ENCODE data around the gene CACNA1B.

Gene CACNA1B

DNA sequence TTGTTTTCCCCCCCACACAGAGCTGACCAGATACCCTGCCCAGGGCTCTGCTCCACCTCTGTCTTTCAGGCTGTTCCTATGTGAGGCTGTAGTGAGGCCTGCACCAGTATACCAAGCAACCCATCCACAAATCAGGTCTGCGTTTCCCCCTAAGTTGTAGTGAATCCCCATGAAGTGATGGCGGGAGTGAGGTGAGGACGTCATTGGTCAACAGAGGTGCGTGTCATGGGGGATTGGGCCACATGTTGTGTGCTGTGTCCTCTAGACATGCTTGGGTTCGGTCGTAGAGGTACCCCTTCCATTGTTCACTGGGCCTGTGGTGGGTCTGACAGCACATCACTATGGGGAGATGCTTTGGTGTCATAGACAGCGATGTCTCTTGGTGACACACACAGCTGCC is 184.6 kb downstream of the CACNA1B start:
- Mint-ChIP-seq H3K9me3 (no peaks in the 10 kb centered on the region), H3K27ac (no peak overlapping the region), H3K4me3 (no peak overlapping the region), H3K27me3 (ENCODE audit: low read depth) (no peaks in the 10 kb centered on the region), H3K4me1 (ENCODE audit: low read depth) (no peaks in the 10 kb centered on the region), H3K36me3 (ENCODE audit: low read depth) (no peaks in the 10 kb centered on the region)

DNA sequence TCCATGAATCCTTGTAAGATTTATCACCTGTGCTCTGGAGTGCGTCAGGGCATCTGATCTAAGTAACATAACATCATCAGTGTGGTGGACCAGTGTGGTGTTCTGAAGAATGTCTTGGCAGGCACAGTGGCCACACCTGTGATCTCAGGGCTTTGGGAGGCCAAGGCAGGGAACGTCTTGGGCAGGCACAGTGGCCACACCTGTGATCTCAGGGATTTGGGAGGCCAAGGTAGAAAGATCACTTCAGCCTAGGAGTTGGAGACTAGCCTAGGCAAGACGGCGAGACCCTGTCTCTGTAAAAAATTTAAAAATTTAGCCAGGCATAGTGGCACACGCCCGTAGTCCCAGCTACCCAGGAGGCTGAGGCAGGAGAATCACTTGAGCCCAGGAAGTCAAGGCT is 185.5 kb downstream of the CACNA1B start:
- Mint-ChIP-seq H3K36me3 (ENCODE audit: low read depth) (no peaks in the 10 kb centered on the region), H3K27me3 (ENCODE audit: low read depth) (no peaks in the 10 kb centered on the region), H3K4me3 (no peak overlapping the region), H3K27ac (no peak overlapping the region), H3K4me1 (ENCODE audit: low read depth) (no peaks in the 10 kb centered on the region), H3K9me3 (no peaks in the 10 kb centered on the region)

DNA sequence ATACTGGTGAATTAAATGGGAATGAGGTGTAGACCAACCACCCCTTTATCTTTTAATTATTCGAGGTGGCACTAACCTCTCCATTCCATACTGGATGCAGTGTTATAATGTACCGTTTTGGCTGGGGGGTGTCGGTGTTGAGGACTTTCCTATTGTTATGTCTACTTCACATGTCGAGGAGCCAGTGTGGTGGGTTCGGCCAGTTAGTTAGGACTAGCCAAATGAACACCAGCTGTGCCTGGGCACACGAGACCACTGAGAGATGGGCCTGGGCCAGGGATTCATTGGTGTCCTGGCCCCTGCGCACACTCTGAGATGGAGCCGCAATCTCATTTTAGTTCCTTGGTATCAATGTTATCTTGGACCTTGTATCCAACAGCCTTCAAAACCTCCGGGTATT is 186.2 kb downstream of the CACNA1B start:
- no peak overlapping the region for H3K4me3 Mint-ChIP-seq
- no peaks in the 10 kb centered on the region for H3K4me1 Mint-ChIP-seq (ENCODE audit: low read depth)
- no peaks in the 10 kb centered on the region for H3K27me3 Mint-ChIP-seq (ENCODE audit: low read depth)
- no peak overlapping the region for H3K27ac Mint-ChIP-seq
- H3K9me3 Mint-ChIP-seq: no peaks in the 10 kb centered on the region
- H3K36me3 Mint-ChIP-seq (ENCODE audit: low read depth): no peaks in the 10 kb centered on the region

DNA sequence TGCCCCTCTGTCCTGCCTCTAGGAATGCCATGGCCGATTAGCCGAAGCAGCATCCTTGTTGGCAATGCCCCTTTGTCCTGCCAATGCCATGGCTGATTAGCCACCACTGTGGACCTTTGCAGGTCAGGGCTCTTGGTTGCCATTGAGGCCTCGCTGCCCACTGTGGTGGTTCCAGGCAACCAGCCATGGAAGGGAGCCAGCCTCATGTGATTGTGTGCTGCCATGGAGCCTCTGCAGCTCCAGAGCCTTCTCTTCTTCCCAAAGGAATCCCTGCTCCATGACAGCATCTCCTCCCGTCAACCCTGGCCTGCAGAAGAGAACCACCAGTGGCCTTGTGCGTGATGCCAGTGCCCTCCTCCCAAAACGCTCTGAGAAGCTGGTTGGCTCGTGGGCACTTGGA is 187.0 kb downstream of the CACNA1B start:
- H3K27me3 Mint-ChIP-seq (ENCODE audit: low read depth): no peaks in the 10 kb centered on the region

DNA sequence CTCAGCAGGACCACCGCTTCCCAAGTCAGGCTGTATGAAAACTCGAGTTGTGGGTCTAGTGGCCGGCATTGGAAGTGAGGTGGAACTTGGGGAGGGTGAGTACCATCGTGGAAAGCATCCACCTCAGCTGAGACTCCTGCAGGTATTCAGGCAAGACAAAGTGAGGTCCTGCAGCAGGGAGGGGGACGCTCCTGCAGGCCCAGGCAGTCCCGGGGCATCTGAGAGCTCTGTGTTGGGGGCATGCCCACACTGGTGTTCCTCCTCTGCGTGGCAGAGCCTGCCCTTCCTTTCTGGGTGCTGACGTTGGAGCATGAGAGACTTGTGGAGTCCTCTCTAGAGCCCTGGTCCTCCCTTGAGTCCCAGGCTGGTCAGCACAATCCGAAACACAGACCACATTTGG is 187.7 kb downstream of the CACNA1B start:
- Mint-ChIP-seq H3K9me3 (no peaks in the 10 kb centered on the region), H3K27me3 (ENCODE audit: low read depth) (no peaks in the 10 kb centered on the region), H3K27ac (no peak overlapping the region), H3K36me3 (ENCODE audit: low read depth) (no peaks in the 10 kb centered on the region), H3K4me3 (no peak overlapping the region), H3K4me1 (ENCODE audit: low read depth) (no peaks in the 10 kb centered on the region)

More for the DNA sequence above, 187.0 kb downstream of the CACNA1B start:
- Mint-ChIP-seq H3K4me1 (ENCODE audit: low read depth) (no peaks in the 10 kb centered on the region), H3K9me3 (no peaks in the 10 kb centered on the region), H3K36me3 (ENCODE audit: low read depth) (no peaks in the 10 kb centered on the region), H3K4me3 (no peak overlapping the region), H3K27ac (no peak overlapping the region)

DNA sequence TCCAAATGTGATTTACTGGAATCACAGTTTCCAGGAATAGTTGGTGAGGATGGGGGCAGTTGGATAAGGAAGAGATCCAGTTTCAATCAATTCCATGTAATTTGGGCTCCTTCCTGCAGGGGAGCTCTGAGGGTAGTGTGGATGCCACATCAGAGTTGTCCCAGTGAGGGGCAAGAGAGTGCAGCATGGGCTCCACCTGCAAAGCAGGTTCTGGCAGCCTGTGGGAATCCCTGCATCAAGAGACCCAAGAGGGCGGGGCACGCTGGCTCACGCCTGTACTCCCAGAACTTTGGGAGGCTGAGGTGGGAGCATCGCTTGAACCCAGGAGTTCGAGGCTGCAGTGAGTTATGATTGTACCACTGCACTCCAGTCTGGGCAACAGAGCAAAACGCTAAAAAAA is 188.5 kb downstream of the CACNA1B start:
- no peaks in the 10 kb centered on the region for H3K4me1 Mint-ChIP-seq (ENCODE audit: low read depth)
- no peaks in the 10 kb centered on the region for H3K9me3 Mint-ChIP-seq
- no peak overlapping the region for H3K4me3 Mint-ChIP-seq

DNA sequence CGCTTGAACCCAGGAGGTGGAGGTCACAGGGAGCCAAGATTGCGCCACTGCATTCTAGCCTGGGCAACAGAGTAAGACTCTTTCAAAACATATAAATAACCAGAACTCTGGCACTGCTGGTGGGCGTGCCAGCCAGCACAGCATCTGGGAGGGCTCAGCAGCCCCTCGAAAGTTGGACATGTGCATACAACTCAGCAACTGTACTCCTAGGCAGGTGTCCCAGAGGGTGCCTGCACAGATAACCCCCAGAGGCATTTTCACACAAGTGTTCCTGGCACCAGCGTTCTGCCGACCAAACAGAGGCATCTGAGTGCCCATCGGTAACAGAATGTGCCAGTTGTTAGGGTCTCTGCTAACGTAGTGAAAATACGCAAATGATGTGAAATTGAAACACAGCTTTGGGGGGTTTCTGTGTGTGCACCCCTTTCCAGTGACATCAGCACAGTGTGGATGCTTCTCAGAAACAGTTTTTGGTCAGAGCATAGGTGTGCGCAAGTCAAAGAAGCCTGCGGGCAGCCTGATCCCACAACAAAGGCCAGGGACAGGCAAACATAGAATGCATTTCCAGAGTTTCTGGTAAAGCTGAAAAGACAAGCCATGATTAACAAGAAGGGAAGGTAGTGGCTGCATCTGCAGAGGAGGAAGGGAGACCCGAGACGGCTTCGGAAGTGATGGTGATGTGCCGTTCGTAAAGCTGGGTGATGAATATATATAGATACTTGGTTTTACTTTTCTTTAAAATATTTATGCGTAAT is 190.2 kb downstream of the CACNA1B start:
- no peaks in the 10 kb centered on the region for H3K4me1 Mint-ChIP-seq (ENCODE audit: low read depth)
- H3K4me3 Mint-ChIP-seq: no peak overlapping the region
- H3K27ac Mint-ChIP-seq: no peak overlapping the region
- H3K27me3 Mint-ChIP-seq (ENCODE audit: low read depth): no peaks in the 10 kb centered on the region
- H3K9me3 Mint-ChIP-seq: no peaks in the 10 kb centered on the region
- no peaks in the 10 kb centered on the region for H3K36me3 Mint-ChIP-seq (ENCODE audit: low read depth)

More for the DNA sequence above, 188.5 kb downstream of the CACNA1B start:
- no peak overlapping the region for H3K27ac Mint-ChIP-seq
- no peaks in the 10 kb centered on the region for H3K36me3 Mint-ChIP-seq (ENCODE audit: low read depth)
- no peaks in the 10 kb centered on the region for H3K27me3 Mint-ChIP-seq (ENCODE audit: low read depth)

DNA sequence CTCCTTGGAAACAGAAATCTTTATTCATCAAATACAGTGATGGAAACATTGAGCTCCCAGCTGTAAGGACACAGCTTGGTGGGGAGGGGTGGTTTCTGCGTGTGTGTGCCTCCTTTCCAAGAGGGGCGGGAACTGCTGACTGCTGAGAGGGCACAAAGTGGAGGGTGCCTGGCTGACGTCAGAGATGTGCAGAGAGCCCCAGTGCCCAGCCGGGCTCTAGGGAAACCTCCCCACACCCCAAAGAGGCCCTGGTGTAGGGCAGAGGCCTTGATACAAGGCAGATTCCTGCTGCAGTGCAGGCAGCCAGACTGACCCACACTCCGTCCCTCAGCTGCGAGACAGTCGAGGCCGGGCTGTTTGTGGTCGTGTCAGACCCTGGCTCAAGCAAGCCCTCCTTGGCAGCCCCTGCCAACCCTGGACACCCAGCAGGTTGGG is 191.0 kb downstream of the CACNA1B start:
- no peaks in the 10 kb centered on the region for H3K27me3 Mint-ChIP-seq (ENCODE audit: low read depth)
- no peak overlapping the region for H3K4me3 Mint-ChIP-seq
- H3K9me3 Mint-ChIP-seq: no peaks in the 10 kb centered on the region
- H3K27ac Mint-ChIP-seq: no peak overlapping the region
- no peaks in the 10 kb centered on the region for H3K36me3 Mint-ChIP-seq (ENCODE audit: low read depth)
- H3K4me1 Mint-ChIP-seq (ENCODE audit: low read depth): no peaks in the 10 kb centered on the region

DNA sequence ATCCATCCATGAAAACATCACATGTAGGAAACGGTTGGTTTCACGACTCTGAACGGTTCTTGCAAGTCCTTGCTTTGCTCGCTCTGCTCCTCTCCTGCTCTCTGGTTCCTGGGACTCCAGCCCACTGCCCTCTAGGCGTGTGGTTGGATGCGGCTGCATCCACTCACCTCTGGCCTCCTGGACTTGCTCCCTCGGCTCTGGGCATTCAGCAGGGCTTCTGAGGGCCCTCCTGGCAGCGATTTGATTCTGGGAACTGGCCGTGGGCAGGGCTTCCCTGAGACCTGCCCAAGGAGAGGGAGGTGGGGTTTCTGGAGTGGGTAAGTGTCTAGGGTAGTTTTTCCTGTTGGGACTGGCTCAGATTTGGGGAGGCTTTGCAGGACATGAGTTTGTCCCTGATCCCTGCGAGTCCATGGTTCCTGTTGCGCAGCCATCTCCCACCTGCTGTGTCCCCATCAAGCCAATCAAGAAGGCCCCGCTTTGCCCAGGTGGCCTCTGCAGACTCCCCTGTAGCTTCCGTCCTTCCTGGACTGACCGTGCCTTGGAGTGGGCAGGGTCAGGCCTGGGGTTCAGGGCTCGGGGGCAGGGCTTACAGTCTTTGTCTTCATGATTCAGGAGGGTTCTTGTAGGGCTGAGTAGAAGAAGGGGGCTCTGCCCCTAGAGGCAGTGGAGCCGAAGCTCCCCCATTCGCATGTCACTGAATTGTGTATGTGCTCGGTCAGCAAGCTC is 192.3 kb downstream of the CACNA1B start:
- no peaks in the 10 kb centered on the region for H3K4me1 Mint-ChIP-seq (ENCODE audit: low read depth)
- H3K4me3 Mint-ChIP-seq: no peak overlapping the region
- H3K27me3 Mint-ChIP-seq (ENCODE audit: low read depth): no peaks in the 10 kb centered on the region
- no peaks in the 10 kb centered on the region for H3K36me3 Mint-ChIP-seq (ENCODE audit: low read depth)
- no peaks in the 10 kb centered on the region for H3K9me3 Mint-ChIP-seq
- H3K27ac Mint-ChIP-seq: no peak overlapping the region

DNA sequence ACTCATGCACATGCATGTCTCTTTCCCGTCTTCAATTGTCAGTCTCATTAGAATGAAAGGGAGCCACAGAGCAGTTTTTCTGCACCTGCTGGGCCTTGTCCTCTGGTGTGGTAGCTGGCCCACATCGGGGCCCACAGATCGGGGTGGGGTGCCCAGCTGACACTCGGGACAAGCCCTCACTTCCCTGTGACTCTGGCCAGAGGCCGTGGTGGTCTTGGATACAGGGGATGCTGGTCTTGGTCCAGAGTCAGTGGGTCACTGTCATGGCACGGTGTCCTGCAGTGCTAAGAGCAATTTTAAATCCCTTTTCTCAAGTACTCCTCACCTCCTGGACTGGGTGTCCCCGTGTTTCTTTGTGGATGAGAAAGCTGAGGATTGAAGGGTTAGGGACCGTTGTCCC is 193.2 kb downstream of the CACNA1B start:
- H3K27me3 Mint-ChIP-seq (ENCODE audit: low read depth): no peaks in the 10 kb centered on the region
- no peak overlapping the region for H3K27ac Mint-ChIP-seq
- no peak overlapping the region for H3K4me3 Mint-ChIP-seq

DNA sequence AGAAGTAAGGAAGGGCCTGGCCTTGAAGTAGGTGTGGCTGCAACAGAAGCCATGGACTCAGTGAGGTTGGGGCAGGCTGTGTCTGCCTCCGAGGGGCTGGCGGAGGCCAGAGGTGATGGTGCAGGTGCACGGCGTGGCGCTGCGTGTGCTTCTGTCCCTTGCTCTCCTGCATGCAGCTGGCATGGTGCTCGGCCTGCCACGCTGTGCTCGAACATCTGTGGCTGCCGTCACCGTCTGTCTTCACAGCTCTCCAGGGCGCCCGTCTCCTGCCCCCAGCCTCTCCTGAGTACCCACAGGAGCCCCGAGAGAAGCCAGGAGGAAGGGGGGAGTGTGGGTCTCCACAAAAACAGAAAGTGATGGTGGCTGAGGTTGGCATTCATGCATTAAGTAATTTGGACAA is 193.7 kb downstream of the CACNA1B start:
- Mint-ChIP-seq H3K27ac (no peak overlapping the region), H3K4me1 (ENCODE audit: low read depth) (no peaks in the 10 kb centered on the region), H3K9me3 (no peaks in the 10 kb centered on the region), H3K27me3 (ENCODE audit: low read depth) (no peaks in the 10 kb centered on the region), H3K4me3 (no peak overlapping the region), H3K36me3 (ENCODE audit: low read depth) (no peaks in the 10 kb centered on the region)

More for the DNA sequence above, 193.2 kb downstream of the CACNA1B start:
- no peaks in the 10 kb centered on the region for H3K36me3 Mint-ChIP-seq (ENCODE audit: low read depth)
- no peaks in the 10 kb centered on the region for H3K9me3 Mint-ChIP-seq
- no peaks in the 10 kb centered on the region for H3K4me1 Mint-ChIP-seq (ENCODE audit: low read depth)

DNA sequence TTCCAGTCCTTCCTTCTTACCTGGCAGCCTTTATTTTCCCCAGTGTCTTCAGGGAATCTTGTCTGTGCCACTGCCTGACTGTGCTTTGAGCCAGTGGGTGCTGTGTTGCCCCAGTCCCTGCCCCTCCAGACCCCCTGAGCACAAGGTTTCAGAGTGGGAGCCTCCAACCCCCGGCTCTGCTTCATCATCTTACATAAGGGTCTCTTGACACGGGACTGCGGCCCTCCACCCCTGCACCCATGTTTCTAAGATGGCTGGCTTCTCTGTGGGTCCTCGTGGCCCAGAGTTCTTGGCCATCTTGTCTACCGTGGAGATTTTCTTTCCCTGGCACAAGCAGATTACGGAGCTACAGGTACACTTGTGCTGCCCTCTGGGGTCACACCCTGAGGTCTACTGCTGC is 194.1 kb downstream of the CACNA1B start:
- H3K27ac Mint-ChIP-seq: no peak overlapping the region
- H3K9me3 Mint-ChIP-seq: no peaks in the 10 kb centered on the region
- no peaks in the 10 kb centered on the region for H3K4me1 Mint-ChIP-seq (ENCODE audit: low read depth)
- no peak overlapping the region for H3K4me3 Mint-ChIP-seq
- no peaks in the 10 kb centered on the region for H3K36me3 Mint-ChIP-seq (ENCODE audit: low read depth)
- H3K27me3 Mint-ChIP-seq (ENCODE audit: low read depth): no peaks in the 10 kb centered on the region

DNA sequence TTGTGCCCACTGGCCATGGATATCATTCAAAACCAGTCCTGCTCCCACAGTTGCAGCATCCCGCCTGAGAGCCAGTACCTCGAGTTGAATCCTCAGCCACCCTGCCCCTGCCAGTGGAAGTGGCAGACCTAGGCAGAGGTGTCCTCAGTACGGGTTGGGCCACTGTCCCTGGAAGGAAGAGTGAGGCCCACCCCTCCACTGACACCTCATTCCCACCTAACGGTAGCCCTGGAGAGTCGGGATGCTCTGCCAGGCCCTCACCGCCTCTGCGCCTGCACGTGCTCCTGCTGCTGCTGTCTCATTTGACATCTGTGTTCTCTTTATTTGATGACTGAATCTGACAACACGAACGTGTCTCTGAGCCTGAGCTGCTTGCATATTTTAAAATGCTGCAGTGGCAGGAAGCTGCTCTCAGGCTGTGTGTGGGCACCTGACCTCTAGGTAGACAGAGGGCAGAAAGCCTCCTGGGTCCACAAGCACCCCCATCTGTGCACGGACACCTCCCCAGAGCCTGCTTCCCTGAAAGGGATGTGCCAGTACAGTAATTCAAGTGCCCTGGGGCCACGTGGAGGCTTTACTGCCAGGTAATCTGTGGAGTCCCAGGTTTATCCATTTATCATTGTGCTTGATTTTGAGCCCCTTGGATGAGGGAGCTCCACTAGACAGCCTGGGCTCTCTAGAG is 194.7 kb downstream of the CACNA1B start:
- Mint-ChIP-seq H3K4me3 (no peak overlapping the region), H3K9me3 (no peaks in the 10 kb centered on the region), H3K27me3 (ENCODE audit: low read depth) (no peaks in the 10 kb centered on the region), H3K27ac (no peak overlapping the region), H3K4me1 (ENCODE audit: low read depth) (no peaks in the 10 kb centered on the region), H3K36me3 (ENCODE audit: low read depth) (no peaks in the 10 kb centered on the region)

DNA sequence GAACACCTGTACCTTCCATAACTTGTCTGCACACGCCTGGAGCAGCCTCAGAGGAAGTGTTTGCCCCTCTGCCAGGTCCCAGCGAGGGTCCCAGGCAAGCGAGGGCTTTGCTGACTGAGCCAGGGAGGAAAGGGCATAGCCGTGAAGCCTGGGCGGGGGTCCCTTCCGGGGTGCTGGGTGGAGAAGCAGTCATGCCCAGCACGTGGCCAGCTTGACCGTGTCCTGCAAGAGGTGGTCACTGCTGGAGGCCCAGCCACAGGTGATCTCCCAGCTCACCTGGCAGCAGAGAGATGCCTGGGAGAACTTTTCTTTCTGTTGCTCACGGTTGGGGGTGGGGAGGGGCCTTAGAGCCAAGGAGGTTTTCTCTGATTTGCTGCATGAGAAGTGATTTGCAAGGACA is 195.3 kb downstream of the CACNA1B start:
- Mint-ChIP-seq H3K4me3 (no peak overlapping the region), H3K9me3 (no peaks in the 10 kb centered on the region), H3K27me3 (ENCODE audit: low read depth) (no peaks in the 10 kb centered on the region), H3K36me3 (ENCODE audit: low read depth) (no peaks in the 10 kb centered on the region), H3K27ac (no peak overlapping the region), H3K4me1 (ENCODE audit: low read depth) (no peaks in the 10 kb centered on the region)

DNA sequence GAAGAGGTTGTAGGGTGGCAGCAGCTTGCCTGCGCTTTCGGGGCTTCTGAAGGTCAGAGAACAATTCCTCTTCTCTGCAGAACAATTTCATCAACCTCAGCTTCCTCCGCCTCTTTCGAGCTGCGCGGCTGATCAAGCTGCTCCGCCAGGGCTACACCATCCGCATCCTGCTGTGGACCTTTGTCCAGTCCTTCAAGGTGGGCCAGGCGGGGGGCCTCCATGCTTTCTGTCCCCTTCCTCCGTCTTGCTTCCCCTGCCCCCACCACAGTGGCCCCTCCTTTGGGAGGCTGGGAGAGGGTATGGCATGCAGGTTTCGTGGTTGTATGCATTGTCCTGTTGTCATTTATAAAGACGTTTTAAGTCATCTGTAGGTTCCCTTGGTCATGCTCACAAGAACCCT is 195.8 kb downstream of the CACNA1B start:
- Mint-ChIP-seq H3K4me1 (ENCODE audit: low read depth) (no peaks in the 10 kb centered on the region), H3K36me3 (ENCODE audit: low read depth) (no peaks in the 10 kb centered on the region), H3K9me3 (no peaks in the 10 kb centered on the region), H3K4me3 (no peak overlapping the region), H3K27ac (no peak overlapping the region), H3K27me3 (ENCODE audit: low read depth) (no peaks in the 10 kb centered on the region)
